ENCODE data around the gene HOXA13. TPM values are rescaled to one million over a fixed set of nuclear protein-coding genes. Genes with fewer than 3 reads are reported as not detected.

HOXA13 gene
- total RNA-seq, 1 experiment from 2014 or later: not detected

- no peaks in the 10 kb centered on the region for H3K9me3 Mint-ChIP-seq (ENCODE audit: unreplicated experiment)
- H3K36me3 Mint-ChIP-seq (ENCODE audit: insufficient read depth, unreplicated experiment): no peaks in the 10 kb centered on the region
- peaks cover 49% of the 10 kb centered on the region for H3K27me3 Mint-ChIP-seq (ENCODE audit: insufficient read depth, unreplicated experiment)
- no peaks in the 10 kb centered on the region for H3K4me1 Mint-ChIP-seq (ENCODE audit: insufficient read depth, unreplicated experiment)
- BruUV-seq (replicated peaks): no TSS peak
- POLR2A ChIA-PET: interaction anchor here (0.7 kb wide), 1 partner anchor 1173 kb away, joined by 3 read pairs; no protein-coding TSS in a partner anchor
- no peak overlapping the region for H3K4me3 Mint-ChIP-seq (ENCODE audit: unreplicated experiment)
- intact Hi-C loops (cut with micrococcal nuclease): no loop called here
- no peak for TF ChIP-seq CTCF (IDR thresholded peaks at IDR 0.05; ENCODE audit: unreplicated experiment)
- CTCF ChIA-PET: interaction anchor here (1.0 to 6.5 kb wide), 2 partner anchors 10 to 369 kb away, joined by 5 to 71 read pairs; no protein-coding TSS in a partner anchor
- no peak overlapping the region for H3K27ac Mint-ChIP-seq (ENCODE audit: low read depth, unreplicated experiment)
- DNase-seq (ENCODE audit: unreplicated experiment): no peak
These were observed 5.7 kb upstream of the HOXA13 start for GRCh38 chr7:27205325-27206280.

GRCh38 chr7:27204851-27205322 is 5.0 kb upstream of the HOXA13 start:
- DNase-seq (ENCODE audit: unreplicated experiment): no peak
- Mint-ChIP-seq H3K27me3 (ENCODE audit: insufficient read depth, unreplicated experiment) (peaks cover 56% of the 10 kb centered on the region), H3K4me3 (ENCODE audit: unreplicated experiment) (no peak overlapping the region), H3K36me3 (ENCODE audit: insufficient read depth, unreplicated experiment) (no peaks in the 10 kb centered on the region), H3K27ac (ENCODE audit: low read depth, unreplicated experiment) (no peak overlapping the region), H3K4me1 (ENCODE audit: insufficient read depth, unreplicated experiment) (no peaks in the 10 kb centered on the region), H3K9me3 (ENCODE audit: unreplicated experiment) (no peaks in the 10 kb centered on the region)
- no peak for TF ChIP-seq CTCF (IDR thresholded peaks at IDR 0.05; ENCODE audit: unreplicated experiment)
- intact Hi-C loops (cut with micrococcal nuclease): no loop called here
- POLR2A ChIA-PET: no interaction called here
- CTCF ChIA-PET: interaction anchor here (1.0 kb wide), 1 partner anchor 9 kb away, joined by 5 read pairs; no protein-coding TSS in a partner anchor
- BruUV-seq (replicated peaks): no TSS peak

- POLR2A ChIA-PET: no interaction called here
- no peak overlapping the region for H3K27ac Mint-ChIP-seq (ENCODE audit: low read depth, unreplicated experiment)
- no peak overlapping the region for H3K4me3 Mint-ChIP-seq (ENCODE audit: unreplicated experiment)
- no peaks in the 10 kb centered on the region for H3K36me3 Mint-ChIP-seq (ENCODE audit: insufficient read depth, unreplicated experiment)
- H3K27me3 Mint-ChIP-seq (ENCODE audit: insufficient read depth, unreplicated experiment): peaks cover 64% of the 10 kb centered on the region
- CTCF ChIA-PET: interaction anchor here (0.7 to 1.3 kb wide), 3 partner anchors 8 to 401 kb away, joined by 3 to 7 read pairs (median 5); no protein-coding TSS in a partner anchor
- no TSS peak for BruUV-seq (replicated peaks)
- intact Hi-C loops (cut with micrococcal nuclease): no loop called here
- no peak for DNase-seq (ENCODE audit: unreplicated experiment)
- no peak for TF ChIP-seq CTCF (IDR thresholded peaks at IDR 0.05; ENCODE audit: unreplicated experiment)
- H3K4me1 Mint-ChIP-seq (ENCODE audit: insufficient read depth, unreplicated experiment): no peaks in the 10 kb centered on the region
- no peaks in the 10 kb centered on the region for H3K9me3 Mint-ChIP-seq (ENCODE audit: unreplicated experiment)
These were observed 4.2 kb upstream of the HOXA13 start for GRCh38 chr7:27203964-27204594.

GRCh38 chr7:27203365-27203953 is 3.6 kb upstream of the HOXA13 start:
- peaks cover 70% of the 10 kb centered on the region for H3K27me3 Mint-ChIP-seq (ENCODE audit: insufficient read depth, unreplicated experiment)
- ChIA-PET POLR2A (no interaction called here), CTCF (interaction anchor here (0.5 to 1.3 kb wide), 3 partner anchors 24 to 446 kb away, joined by 3 to 7 read pairs (median 3); no protein-coding TSS in a partner anchor)
- H3K4me3 Mint-ChIP-seq (ENCODE audit: unreplicated experiment): no peak overlapping the region
- no peak for DNase-seq (ENCODE audit: unreplicated experiment)
- H3K9me3 Mint-ChIP-seq (ENCODE audit: unreplicated experiment): no peaks in the 10 kb centered on the region
- no peaks in the 10 kb centered on the region for H3K4me1 Mint-ChIP-seq (ENCODE audit: insufficient read depth, unreplicated experiment)
- intact Hi-C loops (cut with micrococcal nuclease): no loop called here
- BruUV-seq (replicated peaks): no TSS peak
- H3K36me3 Mint-ChIP-seq (ENCODE audit: insufficient read depth, unreplicated experiment): no peaks in the 10 kb centered on the region
- no peak overlapping the region for H3K27ac Mint-ChIP-seq (ENCODE audit: low read depth, unreplicated experiment)
- TF ChIP-seq CTCF (IDR thresholded peaks at IDR 0.05; ENCODE audit: unreplicated experiment): no peak

All from MCF 10A (cell line).